T-helper 1 cell treated with Interleukin-12 subunit alpha and Interleukin-12 subunit beta and Interleukin-4 antibody, amounts not matched to agents 30 μg/mL and 1 μg/mL, for 36 hours (primary cell): Measurements from ENCODE around the gene NXPE1.
"Not testable (repeated sequence)": the region's sequence is repeated elsewhere in the genome, so short reads cannot be mapped to it uniquely, and the experiment has no call there.

Source experiments
- H3K27ac Mint-ChIP-seq: one replicate; pipeline ENCODE4 v1.8.0; 2021; ENCODE audit warnings: mild to moderate bottlenecking, mixed read lengths
- H3K27me3 Mint-ChIP-seq: one replicate; pipeline ENCODE4 v1.8.0; 2021; ENCODE audit warnings: low read depth, mixed read lengths
- H3K36me3 Mint-ChIP-seq: one replicate; pipeline ENCODE4 v1.8.0; 2021; ENCODE audit warnings: low read depth, mixed read lengths
- H3K4me1 Mint-ChIP-seq: one replicate; pipeline ENCODE4 v1.8.0; 2021; ENCODE audit warnings: low read depth, mixed read lengths
- H3K4me3 Mint-ChIP-seq: one replicate; pipeline ENCODE4 v1.8.0; 2021; ENCODE audit warnings: mild to moderate bottlenecking, moderate library complexity, mixed read lengths
- H3K9me3 Mint-ChIP-seq: one replicate; pipeline ENCODE4 v1.8.0; 2021; ENCODE audit warnings: mixed read lengths

NXPE1 gene

GRCh38 chr11:114559425-114560310 lies at the start of gene NXPE1:
TSS of gene NXPE1 (minus strand) at chr11:114559881. CDS start at chr11:114551201, 8,680 bp downstream.
- Mint-ChIP-seq H3K27me3 (no peaks in the 10 kb centered on the region), H3K36me3 (no peaks in the 10 kb centered on the region), H3K27ac (no peak within 1 kb of the TSS), H3K9me3 (no peaks in the 10 kb centered on the region), H3K4me1 (no peaks in the 10 kb centered on the region), H3K4me3 (no peak within 1 kb of the TSS)

- Mint-ChIP-seq H3K9me3 (peaks cover 11% of the 10 kb centered on the region), H3K27me3 (no peaks in the 10 kb centered on the region), H3K4me3 (no peak overlapping the region), H3K36me3 (no peaks in the 10 kb centered on the region), H3K27ac (no peak overlapping the region), H3K4me1 (no peaks in the 10 kb centered on the region)
Measured at GRCh38 chr11:114609429-114609828, 49.7 kb upstream of the NXPE1 start.

- not testable (repeated sequence) for H3K36me3 Mint-ChIP-seq, H3K27me3 Mint-ChIP-seq, H3K4me1 Mint-ChIP-seq, H3K4me3 Mint-ChIP-seq, H3K27ac Mint-ChIP-seq
- H3K9me3 Mint-ChIP-seq: peaks cover 11% of the 10 kb centered on the region
Measured at GRCh38 chr11:114608605-114609004, 48.9 kb upstream of the NXPE1 start.

- no peak overlapping the region for H3K27ac Mint-ChIP-seq
- H3K4me1 Mint-ChIP-seq: no peaks in the 10 kb centered on the region
- no peaks in the 10 kb centered on the region for H3K36me3 Mint-ChIP-seq
- H3K27me3 Mint-ChIP-seq: no peaks in the 10 kb centered on the region
- peaks cover 11% of the 10 kb centered on the region for H3K9me3 Mint-ChIP-seq
- H3K4me3 Mint-ChIP-seq: no peak overlapping the region
Measured at GRCh38 chr11:114607753-114608459, 48.2 kb upstream of the NXPE1 start.

GRCh38 chr11:114606802-114607075 lies 47.1 kb upstream of the NXPE1 start:
- peaks cover 11% of the 10 kb centered on the region for H3K9me3 Mint-ChIP-seq
- H3K36me3 Mint-ChIP-seq, H3K4me3 Mint-ChIP-seq, H3K4me1 Mint-ChIP-seq, H3K27me3 Mint-ChIP-seq, H3K27ac Mint-ChIP-seq: not testable (repeated sequence)

- Mint-ChIP-seq H3K4me1 (no peaks in the 10 kb centered on the region), H3K27me3 (no peaks in the 10 kb centered on the region), H3K9me3 (peaks cover 11% of the 10 kb centered on the region), H3K27ac (no peak overlapping the region), H3K36me3 (no peaks in the 10 kb centered on the region), H3K4me3 (no peak overlapping the region)
Measured at GRCh38 chr11:114606003-114606801, 46.5 kb upstream of the NXPE1 start.

- Mint-ChIP-seq H3K27me3 (no peaks in the 10 kb centered on the region), H3K9me3 (peaks cover 6% of the 10 kb centered on the region), H3K27ac (no peak overlapping the region), H3K4me1 (no peaks in the 10 kb centered on the region), H3K36me3 (no peaks in the 10 kb centered on the region), H3K4me3 (no peak overlapping the region)
Measured at GRCh38 chr11:114605370-114605769, 45.7 kb upstream of the NXPE1 start.

- peaks cover 6% of the 10 kb centered on the region for H3K9me3 Mint-ChIP-seq
- H3K4me1 Mint-ChIP-seq: no peaks in the 10 kb centered on the region
- no peak overlapping the region for H3K4me3 Mint-ChIP-seq
- H3K36me3 Mint-ChIP-seq: no peaks in the 10 kb centered on the region
- H3K27ac Mint-ChIP-seq: no peak overlapping the region
- H3K27me3 Mint-ChIP-seq: no peaks in the 10 kb centered on the region
Measured at GRCh38 chr11:114604886-114605285, 45.2 kb upstream of the NXPE1 start.

- H3K4me3 Mint-ChIP-seq: no peak overlapping the region
- peaks cover 6% of the 10 kb centered on the region for H3K9me3 Mint-ChIP-seq
- H3K27me3 Mint-ChIP-seq: no peaks in the 10 kb centered on the region
- no peaks in the 10 kb centered on the region for H3K4me1 Mint-ChIP-seq
- H3K36me3 Mint-ChIP-seq: no peaks in the 10 kb centered on the region
- H3K27ac Mint-ChIP-seq: no peak overlapping the region
Measured at GRCh38 chr11:114604179-114604813, 44.6 kb upstream of the NXPE1 start.

- not testable (repeated sequence) for H3K36me3 Mint-ChIP-seq, H3K4me3 Mint-ChIP-seq, H3K27me3 Mint-ChIP-seq, H3K4me1 Mint-ChIP-seq, H3K9me3 Mint-ChIP-seq, H3K27ac Mint-ChIP-seq
Measured at GRCh38 chr11:114603151-114603550, 43.5 kb upstream of the NXPE1 start.

GRCh38 chr11:114598461-114598860 lies 38.8 kb upstream of the NXPE1 start:
- Mint-ChIP-seq H3K4me1 (no peaks in the 10 kb centered on the region), H3K27ac (no peak overlapping the region), H3K36me3 (no peaks in the 10 kb centered on the region), H3K27me3 (peaks cover 6% of the 10 kb centered on the region), H3K4me3 (no peak overlapping the region), H3K9me3 (no peaks in the 10 kb centered on the region)

- no peaks in the 10 kb centered on the region for H3K36me3 Mint-ChIP-seq
- H3K4me1 Mint-ChIP-seq: no peaks in the 10 kb centered on the region
- H3K27ac Mint-ChIP-seq: no peak overlapping the region
- H3K27me3 Mint-ChIP-seq: peaks cover 6% of the 10 kb centered on the region
- no peak overlapping the region for H3K4me3 Mint-ChIP-seq
- no peaks in the 10 kb centered on the region for H3K9me3 Mint-ChIP-seq
Measured at GRCh38 chr11:114596175-114596919, 36.7 kb upstream of the NXPE1 start.

- H3K4me3 Mint-ChIP-seq: no peak within 1 kb of the TSS
- H3K9me3 Mint-ChIP-seq: no peaks in the 10 kb centered on the region
- no peaks in the 10 kb centered on the region for H3K4me1 Mint-ChIP-seq
- H3K27ac Mint-ChIP-seq: no peak within 1 kb of the TSS
- H3K27me3 Mint-ChIP-seq: peaks cover 6% of the 10 kb centered on the region
- H3K36me3 Mint-ChIP-seq: no peaks in the 10 kb centered on the region
Measured at GRCh38 chr11:114595571-114595970, 35.9 kb upstream of the NXPE1 start, which contains the start of gene NXPE4. TSS of gene NXPE4 (minus strand) at chr11:114595786. CDS start at chr11:114594759, 1,027 bp downstream.

- Mint-ChIP-seq H3K36me3 (no peaks in the 10 kb centered on the region), H3K4me3 (no peak overlapping the region), H3K27ac (no peak overlapping the region), H3K9me3 (no peaks in the 10 kb centered on the region), H3K4me1 (no peaks in the 10 kb centered on the region), H3K27me3 (peaks cover 6% of the 10 kb centered on the region)
Measured at GRCh38 chr11:114594703-114595102, 35.0 kb upstream of the NXPE1 start.
